Body of pancreas (tissue), 2 donors: Measurements from ENCODE around the gene GPR27. TPM values are rescaled to one million over a fixed set of nuclear protein-coding genes. Genes with fewer than 3 reads are reported as not detected.

Source experiments
- total RNA-seq, 2 donors: library from RNA; depleted of rRNA; stranded (reverse); fragments of >200 nt; gene quantifications; one replicate each; pipeline ENCODE4 v1.1.0, GENCODE V29; 2016

GPR27 gene
- total RNA-seq, 2 donors from 2014 or later, result 0.33 to 2.3 TPM

Other genes starting within 250 kb of the GPR27 start
- 10 to 100 TPM; 85.7 to 86.1 TPM for gene FOXP1, start 170.1 kb upstream of the GPR27 start, total RNA-seq
- 1 to 10 TPM; 8.2 to 9.6 TPM for gene EIF4E3, start 28.5 kb upstream of the GPR27 start, total RNA-seq
- not detected for gene PROK2, start 31.3 kb downstream of the GPR27 start, total RNA-seq